Breast epithelium (tissue), 3 donors: Measurements from ENCODE around the gene DACT2.

ENCODE experiments used
- CTCF ChIP-seq, 3 donors: fragments of 450-650 bp; IDR thresholded peaks; one replicate each; pipeline ENCODE4 v1.5.1; 2016 to 2017; ENCODE audit warnings: antibody characterized with exemption in 3 of 3, mild to moderate bottlenecking in 3 of 3, moderate library complexity in 3 of 3
- POLR2AphosphoS5 ChIP-seq, 3 donors: sonication (generic); formaldehyde crosslinking; IDR thresholded peaks; one replicate each; pipeline ENCODE4 v1.6.1; 2017; ENCODE audit warnings: antibody characterized with exemption in 3 of 3

GRCh38 chr6:168314021-168314420, 5.6 kb downstream of the DACT2 start:
- TF ChIP-seq CTCF (IDR thresholded peaks at IDR 0.05) (no peak), POLR2AphosphoS5 (IDR thresholded peaks at IDR 0.05) (no peak)
